ENCODE measurements around the gene ZNF423.

The ZNF423 gene

DNA sequence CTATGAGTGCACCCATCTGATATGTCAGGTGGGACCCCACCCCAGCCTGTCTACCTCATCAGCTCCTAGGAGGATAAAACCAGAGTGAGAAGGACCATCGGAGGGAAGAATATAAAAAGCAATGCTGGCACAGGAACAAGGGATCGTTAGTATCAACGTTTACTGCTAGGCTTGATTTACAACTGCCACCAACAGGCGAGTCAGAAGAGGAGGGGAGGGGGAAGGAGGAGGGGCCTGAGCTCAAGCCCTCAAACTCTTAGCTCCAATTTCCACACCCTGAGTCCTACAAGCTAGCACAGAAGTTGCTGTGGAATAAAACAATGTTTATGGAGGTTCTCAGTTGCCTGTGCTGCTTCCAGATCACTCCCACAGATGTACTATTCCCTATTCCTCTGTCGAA is 247.8 kb downstream of the ZNF423 start:
- DNase-seq (ENCODE audit: low read depth in 2 of 2, low spot score in 1 of 2): no peak

DNA sequence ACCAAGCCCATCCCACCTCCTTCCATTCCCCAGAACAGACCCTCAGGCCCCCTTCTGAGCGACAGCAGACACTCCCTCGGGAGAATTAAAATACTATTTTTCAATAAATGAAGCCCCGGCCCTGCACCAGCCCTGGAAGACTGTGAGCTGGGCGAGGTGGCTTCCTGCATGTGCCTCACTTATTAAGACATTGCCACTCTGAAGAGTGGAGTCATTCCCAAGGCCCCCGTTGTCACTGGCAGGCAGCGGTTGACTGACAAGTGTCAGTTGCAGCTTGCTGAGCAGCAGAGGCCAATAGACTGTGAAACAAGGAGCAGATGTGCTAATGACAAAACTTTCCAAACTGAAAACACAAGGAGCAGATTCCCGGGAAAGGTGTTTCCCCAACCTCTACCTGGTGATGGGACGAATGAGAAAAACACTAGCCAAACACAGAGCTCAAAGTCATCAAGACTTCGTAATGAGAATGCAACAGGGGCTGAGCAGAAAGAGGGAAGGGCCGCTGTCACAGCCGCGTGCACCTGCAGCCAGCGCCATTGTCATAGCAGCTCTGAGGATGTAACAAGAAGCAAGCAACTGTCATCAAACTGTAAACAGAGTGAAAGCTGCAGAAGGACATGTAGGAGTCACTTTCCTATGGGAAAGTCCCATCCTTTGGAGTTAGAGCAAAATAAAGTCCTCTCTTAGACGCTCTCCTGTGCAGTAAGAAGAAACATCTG is 250.2 kb downstream of the ZNF423 start:
- DNase-seq (ENCODE audit: low read depth in 2 of 2, low spot score in 1 of 2): no peak

GRCh38 chr16:49604602-49605001 is 251.3 kb downstream of the ZNF423 start:
- no peak for DNase-seq (ENCODE audit: low read depth in 2 of 2, low spot score in 1 of 2)

- DNase-seq (ENCODE audit: low read depth in 2 of 2, low spot score in 1 of 2): no peak
Observed at GRCh38 chr16:49603956-49604355, 252.0 kb downstream of the ZNF423 start.

GRCh38 chr16:49602976-49603310 is 253.0 kb downstream of the ZNF423 start:
- DNase-seq (ENCODE audit: low read depth in 2 of 2, low spot score in 1 of 2): no peak

GRCh38 chr16:49602201-49602975 is 253.5 kb downstream of the ZNF423 start:
- DNase-seq (ENCODE audit: low read depth in 2 of 2, low spot score in 1 of 2): no peak

DNA sequence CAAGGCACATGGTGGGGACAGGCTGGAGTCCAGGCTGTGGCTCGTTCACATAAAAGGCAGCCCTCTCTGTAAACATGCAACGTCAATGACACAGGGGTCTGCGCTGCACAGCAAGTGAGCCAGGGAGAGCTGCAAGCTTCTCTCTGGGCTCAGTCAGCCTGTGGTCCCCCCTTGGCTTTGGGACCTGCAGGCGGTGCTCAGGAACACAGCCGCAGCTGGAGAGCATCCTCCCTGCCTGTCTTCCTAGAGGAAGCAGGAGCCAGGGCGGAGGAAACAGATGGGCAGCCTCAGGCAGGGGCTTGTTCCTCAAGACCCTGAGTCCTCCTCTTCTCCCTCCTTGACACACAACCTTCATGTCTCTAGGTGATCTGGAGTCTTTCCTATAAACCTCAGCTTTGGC is 254.3 kb downstream of the ZNF423 start:
- DNase-seq (ENCODE audit: low read depth in 2 of 2, low spot score in 1 of 2): no peak

DNA sequence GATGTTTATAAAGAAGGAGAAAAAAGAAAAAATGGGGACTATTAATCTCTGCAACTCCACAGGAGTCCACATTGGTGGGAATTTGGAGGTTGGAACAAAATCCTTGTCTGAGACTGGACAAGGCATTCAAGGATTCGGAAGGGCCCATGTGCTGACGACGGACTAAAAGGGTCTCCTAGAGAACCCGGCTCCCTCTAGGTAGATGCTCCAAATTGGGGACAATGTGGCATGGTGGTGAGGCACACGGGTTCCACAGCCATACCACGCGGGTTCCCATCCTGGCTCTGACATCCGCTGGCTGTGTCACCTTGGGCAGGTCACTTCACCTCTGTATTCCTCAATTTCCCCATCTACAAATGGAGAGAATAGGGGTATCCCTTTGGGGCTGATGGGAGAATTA is 254.9 kb downstream of the ZNF423 start:
- no peak for DNase-seq (ENCODE audit: low read depth in 2 of 2, low spot score in 1 of 2)

DNA sequence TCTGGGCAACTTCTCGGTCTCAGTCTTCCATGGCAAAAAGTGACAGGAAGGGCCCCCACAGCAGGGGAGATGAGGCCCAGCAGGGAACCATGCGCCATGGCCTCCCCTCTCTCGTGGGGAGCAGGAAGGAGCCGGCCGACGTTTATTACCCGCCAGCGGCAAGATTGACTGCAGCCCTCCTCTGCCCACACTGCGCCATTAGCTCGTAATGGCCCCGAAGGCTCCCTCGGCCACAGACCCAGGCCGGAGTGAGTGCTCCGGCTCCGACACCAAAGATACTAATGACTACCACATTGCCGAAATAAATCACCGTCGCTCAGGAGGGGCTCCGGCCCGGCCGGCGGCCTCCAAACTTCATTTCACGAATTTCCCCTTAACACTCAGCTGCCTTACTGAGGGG is 255.4 kb downstream of the ZNF423 start:
- DNase-seq (ENCODE audit: low read depth in 2 of 2, low spot score in 1 of 2): no peak

DNA sequence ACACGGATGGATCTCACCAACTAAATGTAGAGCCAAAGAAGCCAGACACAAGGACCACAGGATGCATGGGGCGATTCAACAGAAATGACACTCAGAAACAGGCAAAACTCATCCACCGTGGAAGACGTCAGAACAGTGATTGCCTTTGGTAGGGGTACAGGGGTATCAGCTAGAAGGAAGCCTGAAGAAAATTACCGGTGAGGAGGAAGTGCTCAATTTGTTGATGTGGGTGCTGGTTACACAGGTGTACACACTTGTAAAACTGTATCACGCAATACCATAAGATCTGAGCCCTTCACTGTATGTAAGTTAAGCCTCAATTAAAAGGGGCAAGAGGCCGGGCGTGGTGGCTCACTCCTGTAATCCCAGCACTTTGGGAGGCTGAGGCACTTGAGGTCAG is 256.2 kb downstream of the ZNF423 start:
- DNase-seq (ENCODE audit: low read depth in 2 of 2, low spot score in 1 of 2): no peak

GRCh38 chr16:49599281-49599680 is 256.6 kb downstream of the ZNF423 start:
- DNase-seq (ENCODE audit: low read depth in 2 of 2, low spot score in 1 of 2): no peak

DNA sequence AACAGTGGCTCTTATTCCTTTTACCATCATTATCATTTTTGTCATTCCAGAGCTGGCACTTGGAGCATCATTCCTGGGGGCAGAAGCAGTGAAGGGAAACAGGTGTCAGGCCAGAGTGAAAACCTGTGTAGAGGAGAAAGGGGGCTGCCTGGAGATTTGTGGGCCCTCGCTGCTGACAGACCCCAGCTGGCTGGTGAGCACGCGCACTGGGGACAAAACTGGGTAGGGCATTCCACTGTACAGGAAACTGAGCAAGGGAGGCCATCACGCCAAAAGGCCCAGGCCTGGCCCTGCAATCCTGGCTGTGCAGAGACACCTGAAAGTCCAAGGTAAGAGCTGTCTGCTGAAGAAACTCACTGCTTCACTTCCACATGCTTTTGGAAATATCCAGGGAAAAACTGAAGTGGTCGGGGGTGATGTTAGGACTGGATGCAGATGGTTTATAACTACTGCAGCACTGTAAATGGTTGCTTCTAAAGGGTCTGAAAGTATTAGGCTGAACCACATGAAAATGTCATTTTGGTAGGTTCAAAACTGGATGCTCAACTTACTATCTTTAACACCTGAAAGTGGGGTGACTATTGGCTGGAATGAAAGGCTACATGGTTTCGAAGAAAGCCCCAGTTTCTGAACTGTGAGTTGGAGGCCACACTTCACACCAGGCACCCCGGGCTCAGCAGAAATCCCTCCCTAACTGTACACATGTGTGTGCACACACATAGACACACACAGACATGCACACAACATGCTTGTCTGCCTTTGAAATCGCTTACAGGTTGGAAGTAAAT is 257.3 kb downstream of the ZNF423 start:
- DNase-seq (ENCODE audit: low read depth in 2 of 2, low spot score in 1 of 2): no peak

DNA sequence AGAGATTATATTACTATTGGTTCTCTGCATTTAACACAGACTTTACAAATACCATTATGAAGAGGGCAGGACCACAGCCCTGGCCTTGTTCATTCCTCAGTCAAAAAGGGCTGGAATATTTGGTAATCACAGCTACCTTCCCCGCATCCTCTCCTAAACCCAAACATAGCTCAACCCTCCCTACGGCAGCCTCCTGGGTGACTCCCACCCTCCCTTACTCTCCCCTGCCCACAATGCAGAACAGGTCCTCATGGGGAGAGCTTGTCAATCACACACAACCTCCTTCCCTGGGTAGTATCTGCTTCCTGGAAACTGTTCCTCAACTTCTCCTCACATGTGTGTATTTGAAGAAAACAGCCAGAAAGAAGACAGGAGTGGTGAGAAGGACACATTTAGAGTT is 258.1 kb downstream of the ZNF423 start:
- no peak for DNase-seq (ENCODE audit: low read depth in 2 of 2, low spot score in 1 of 2)

GRCh38 chr16:49596648-49597291 is 259.1 kb downstream of the ZNF423 start:
- no peak for DNase-seq (ENCODE audit: low read depth in 2 of 2, low spot score in 1 of 2)

DNA sequence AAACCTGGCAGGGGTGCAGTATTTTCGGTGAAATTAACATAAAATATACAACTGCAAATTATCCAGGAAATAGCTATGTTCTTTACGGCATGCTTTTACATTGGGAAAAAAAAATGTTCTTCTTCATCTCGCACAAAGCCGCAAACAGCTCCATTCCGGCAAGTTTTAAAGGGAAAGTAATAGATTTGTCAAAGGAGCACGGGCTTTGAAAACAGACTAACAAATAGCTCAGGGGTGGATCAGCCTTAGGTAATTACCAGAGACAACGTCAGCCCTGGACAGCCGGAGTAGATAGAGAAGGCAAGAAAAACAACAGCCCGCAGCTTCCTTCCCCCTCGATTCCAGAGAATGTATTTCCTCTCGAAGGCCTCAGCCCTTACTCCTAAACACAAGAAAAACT is 259.8 kb downstream of the ZNF423 start:
- no peak for DNase-seq (ENCODE audit: low read depth in 2 of 2, low spot score in 1 of 2)

DNA sequence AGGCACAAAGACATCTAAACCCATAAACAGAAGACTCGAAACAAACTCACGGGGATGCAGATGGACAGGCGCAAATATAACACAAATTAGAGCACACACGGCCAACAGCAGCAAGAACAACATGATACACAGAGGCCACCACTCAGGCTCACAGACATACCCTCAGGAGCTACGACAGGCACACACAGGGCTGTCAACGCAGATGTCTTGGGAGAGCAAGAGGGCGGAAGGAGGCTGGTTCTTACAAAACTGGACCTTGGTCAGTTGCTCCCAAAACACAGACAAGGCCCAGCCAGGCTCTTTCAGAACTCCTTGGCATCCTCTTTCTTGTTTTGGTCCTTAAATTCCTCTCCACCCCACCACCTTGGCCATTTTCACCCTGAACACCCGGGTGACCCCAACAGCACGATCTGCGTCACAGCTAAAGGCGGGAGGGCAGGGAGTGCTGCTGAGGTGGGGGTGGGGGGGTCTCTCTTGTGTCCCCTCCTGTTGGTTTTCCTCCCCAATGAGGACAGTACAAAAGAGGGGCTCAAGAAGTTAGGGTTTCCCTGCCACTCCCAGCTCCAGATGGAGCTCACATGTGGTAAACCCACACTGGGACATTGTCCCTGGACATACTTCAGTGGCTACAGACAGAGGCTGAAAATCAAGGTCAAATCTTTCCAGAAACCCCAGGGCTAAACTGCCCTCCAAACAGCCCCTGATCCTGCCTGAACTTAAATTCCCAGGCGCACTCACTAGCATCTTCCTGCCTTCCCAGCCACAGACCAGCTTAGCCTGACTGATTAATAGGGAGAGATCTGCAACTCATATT is 261.0 kb downstream of the ZNF423 start:
- no peak for DNase-seq (ENCODE audit: low read depth in 2 of 2, low spot score in 1 of 2)

DNA sequence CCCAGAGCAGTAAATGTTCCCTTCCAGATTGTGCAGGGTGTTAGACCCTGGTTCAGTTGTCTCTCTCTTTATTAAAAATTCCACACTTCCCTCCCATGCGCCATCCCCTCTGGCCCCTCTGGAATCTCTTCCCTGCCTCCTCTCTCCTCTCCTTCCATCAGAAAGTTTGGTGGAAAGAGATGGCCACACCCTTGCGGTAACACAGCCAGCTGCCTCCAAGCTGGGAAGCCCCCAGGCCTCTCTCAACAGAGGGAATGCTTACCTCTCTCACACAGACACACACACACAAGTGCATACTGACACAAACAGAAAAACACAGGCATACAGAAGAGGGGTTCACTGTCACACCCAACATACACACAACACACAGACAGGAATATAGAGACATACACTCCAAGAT is 261.8 kb downstream of the ZNF423 start:
- no peak for DNase-seq (ENCODE audit: low read depth in 2 of 2, low spot score in 1 of 2)

GRCh38 chr16:49593424-49594040 is 262.4 kb downstream of the ZNF423 start:
- no peak for DNase-seq (ENCODE audit: low read depth in 2 of 2, low spot score in 1 of 2)

DNA sequence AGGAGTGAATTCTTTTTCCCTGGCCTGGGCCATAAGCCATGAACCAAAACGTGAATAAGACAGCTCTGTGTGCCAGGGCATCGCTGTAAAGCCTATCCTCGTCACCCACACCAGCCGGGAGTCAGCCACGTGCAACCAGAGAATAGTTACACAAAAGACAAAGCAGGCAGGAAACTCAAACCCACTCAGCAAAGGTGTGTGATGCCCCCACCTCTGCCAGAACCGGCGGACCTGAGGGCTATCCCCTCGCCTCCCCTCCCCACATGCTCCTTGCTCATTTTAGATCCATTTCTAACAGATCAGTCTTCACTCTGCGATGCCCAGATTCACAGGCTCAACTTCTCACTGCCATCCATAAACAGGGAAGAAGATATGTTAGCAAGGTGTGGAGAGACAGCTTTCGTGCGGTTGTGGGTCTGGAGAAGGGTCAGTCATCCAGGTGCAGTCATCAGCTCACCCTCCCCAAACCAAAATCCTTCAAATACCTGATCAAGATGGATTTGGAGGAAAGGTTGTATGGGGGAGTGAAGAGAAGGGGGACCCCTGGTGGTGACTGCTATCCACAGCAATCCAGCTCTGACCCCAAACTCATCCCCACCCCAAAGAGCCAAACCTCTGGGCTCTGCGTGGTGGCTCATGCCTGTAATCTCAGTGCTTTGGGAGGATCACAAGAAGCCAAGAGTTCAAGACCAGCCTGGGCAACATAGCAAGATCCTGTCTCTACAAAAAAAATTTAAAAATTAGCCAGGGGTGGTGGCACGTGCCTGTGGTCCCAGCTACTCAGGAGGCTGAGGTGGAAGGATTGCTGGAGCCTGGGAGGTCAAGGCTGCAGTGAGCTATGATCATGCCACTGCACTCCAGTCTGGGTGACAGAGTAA is 263.1 kb downstream of the ZNF423 start:
- DNase-seq (ENCODE audit: low read depth in 2 of 2, low spot score in 1 of 2): no peak

Measured in stimulated activated CD8-positive, alpha-beta memory T cell treated with anti-CD3 and anti-CD28 coated beads, Interleukin-4, amount 100 ng/mL, for 1 hour (primary cell).